ENCODE results near the gene CHRNA4.
"Not testable (repeated sequence)": the region's sequence is repeated elsewhere in the genome, so short reads cannot be mapped to it uniquely, and the experiment has no call there.

The CHRNA4 gene

GRCh38 chr20:63381781-63382431 lies 20.8 kb upstream of the CHRNA4 start:
- no peak overlapping the region for H3K4me3 ChIP-seq (ENCODE audit: low read depth, low read length)
- peak; percentile 96 for TF ChIP-seq CTCF (IDR thresholded peaks at IDR 0.05; ENCODE audit: borderline replicate concordance, insufficient read depth, low read depth, low read length)

DNA sequence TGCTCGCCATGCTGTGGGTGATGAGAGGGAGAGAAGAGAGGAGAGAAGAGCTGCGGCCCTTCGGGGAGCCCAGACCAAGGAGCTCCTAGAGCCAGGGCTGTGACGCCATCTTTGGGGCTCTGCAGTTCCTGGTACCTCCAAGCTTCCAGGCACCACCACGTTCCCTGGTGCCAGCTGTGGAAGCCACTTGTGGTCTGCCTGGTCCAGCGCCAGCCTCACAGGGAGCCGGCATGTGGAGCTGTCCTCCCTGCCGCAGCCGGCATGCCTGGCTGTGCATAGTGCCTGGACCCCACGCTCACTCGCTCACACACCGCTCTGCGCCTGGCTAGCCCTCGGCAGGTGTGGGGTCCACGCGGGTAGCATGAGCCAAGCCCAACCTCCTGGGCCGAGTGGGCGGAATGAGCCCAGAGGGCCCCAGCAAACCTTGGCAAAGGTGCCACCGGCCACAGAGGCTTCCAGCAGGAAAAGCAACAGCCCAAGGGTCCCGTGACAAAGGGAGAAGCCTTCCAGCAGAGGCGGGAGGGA lies 19.3 kb upstream of the CHRNA4 start:
- no peak for TF ChIP-seq CTCF (IDR thresholded peaks at IDR 0.05; ENCODE audit: borderline replicate concordance, insufficient read depth, low read depth, low read length)
- no peak overlapping the region for H3K4me3 ChIP-seq (ENCODE audit: low read depth, low read length)

GRCh38 chr20:63379872-63380271 lies 18.7 kb upstream of the CHRNA4 start:
- H3K4me3 ChIP-seq (ENCODE audit: low read depth, low read length) = not testable (repeated sequence)

GRCh38 chr20:63379296-63379695 lies 18.1 kb upstream of the CHRNA4 start:
- no peak for TF ChIP-seq CTCF (IDR thresholded peaks at IDR 0.05; ENCODE audit: borderline replicate concordance, insufficient read depth, low read depth, low read length)
- no peak overlapping the region for H3K4me3 ChIP-seq (ENCODE audit: low read depth, low read length)

GRCh38 chr20:63378626-63379025 lies 17.5 kb upstream of the CHRNA4 start:
- no peak for TF ChIP-seq CTCF (IDR thresholded peaks at IDR 0.05; ENCODE audit: borderline replicate concordance, insufficient read depth, low read depth, low read length)
- no peak overlapping the region for H3K4me3 ChIP-seq (ENCODE audit: low read depth, low read length)

- no peak overlapping the region for H3K4me3 ChIP-seq (ENCODE audit: low read depth, low read length)
- no peak for TF ChIP-seq CTCF (IDR thresholded peaks at IDR 0.05; ENCODE audit: borderline replicate concordance, insufficient read depth, low read depth, low read length)
These were observed 16.8 kb upstream of the CHRNA4 start for GRCh38 chr20:63377951-63378381.

DNA sequence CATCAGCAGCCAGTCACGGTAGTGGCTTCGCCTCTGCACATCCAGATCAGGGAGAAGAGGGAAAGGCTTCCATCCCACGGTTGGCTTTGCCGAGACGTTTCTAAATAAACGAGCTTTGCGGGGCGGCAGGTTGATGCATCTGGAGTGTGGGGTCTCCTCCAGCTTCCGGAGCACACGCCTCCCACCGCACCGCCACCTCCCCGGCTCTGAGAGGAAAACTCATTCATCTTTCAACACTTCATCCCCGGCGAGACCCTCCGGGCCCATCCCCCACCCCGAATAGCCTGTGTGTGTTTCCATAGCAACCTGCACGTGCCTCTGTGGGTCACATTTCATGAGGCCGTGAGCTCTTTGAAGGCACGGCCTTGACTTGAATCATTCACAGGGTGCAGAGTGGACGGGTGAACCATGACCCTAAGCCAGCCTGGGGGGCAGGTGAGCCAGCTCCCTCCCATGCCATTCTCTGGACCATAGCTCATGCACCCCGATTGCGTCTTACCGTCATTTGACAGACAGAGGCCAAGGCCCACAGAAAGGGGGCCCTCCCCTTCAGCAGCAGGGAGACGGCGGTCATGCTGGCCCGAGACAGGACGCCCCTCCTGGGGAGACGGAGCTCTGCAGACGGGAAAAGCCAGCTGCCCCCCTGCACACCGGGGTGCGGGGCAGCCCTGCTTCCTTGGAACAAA lies 16.2 kb upstream of the CHRNA4 start:
- H3K4me3 ChIP-seq (ENCODE audit: low read depth, low read length) = no peak overlapping the region
- no peak for TF ChIP-seq CTCF (IDR thresholded peaks at IDR 0.05; ENCODE audit: borderline replicate concordance, insufficient read depth, low read depth, low read length)
